ENCODE results near the gene TBL1XR1.

DNA sequence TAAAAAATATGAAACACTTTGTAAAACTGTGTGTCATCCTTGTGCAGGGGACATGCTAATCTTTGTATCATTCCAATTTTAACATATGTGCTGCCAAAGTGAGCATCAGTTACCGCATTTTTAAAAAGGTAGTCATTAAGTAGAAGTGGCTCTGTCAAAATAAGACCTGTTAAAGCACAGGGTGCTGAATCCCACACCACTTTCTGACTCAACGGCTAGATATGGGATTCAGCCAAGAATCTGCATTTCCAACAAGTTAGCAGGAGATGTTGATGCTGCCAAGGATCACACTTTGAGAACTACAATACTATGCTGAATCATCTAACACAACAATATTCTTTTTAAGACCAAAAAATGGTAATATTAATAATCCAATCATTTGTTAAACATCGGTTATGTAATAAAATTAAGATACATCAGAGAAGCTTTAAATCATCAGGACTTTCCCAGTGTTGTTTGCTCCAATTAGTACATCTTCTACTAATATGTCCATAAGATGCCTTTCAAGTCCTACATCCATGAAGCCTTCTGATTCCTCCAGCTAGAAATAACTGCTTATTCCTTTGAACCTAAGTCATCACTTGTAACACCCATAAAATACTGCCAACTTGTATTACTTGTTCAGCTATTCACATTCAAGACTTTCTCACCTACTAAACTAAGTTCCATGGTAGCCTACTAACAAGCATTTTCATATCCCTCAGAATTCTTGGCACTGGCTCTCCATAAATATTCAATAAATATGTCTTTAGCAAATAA lies 71.1 kb downstream of the TBL1XR1 start:
- TF ChIP-seq CEBPB (IDR thresholded peaks at IDR 0.05) = no peak
- TF ChIP-seq RAD21 (IDR thresholded peaks at IDR 0.05; ENCODE audit: low read depth) = no peak
- no peak for TF ChIP-seq TAF1 (IDR thresholded peaks at IDR 0.05; ENCODE audit: low read depth)
- no peak for TF ChIP-seq EGR1 (IDR thresholded peaks at IDR 0.05)
- TF ChIP-seq YY1 (IDR thresholded peaks at IDR 0.05; ENCODE audit: low read depth) = no peak
- no peak for TF ChIP-seq EP300 (IDR thresholded peaks at IDR 0.05; ENCODE audit: borderline replicate concordance)
- TF ChIP-seq NFIC (IDR thresholded peaks at IDR 0.05) = no peak
- TF ChIP-seq, protein P1, sequence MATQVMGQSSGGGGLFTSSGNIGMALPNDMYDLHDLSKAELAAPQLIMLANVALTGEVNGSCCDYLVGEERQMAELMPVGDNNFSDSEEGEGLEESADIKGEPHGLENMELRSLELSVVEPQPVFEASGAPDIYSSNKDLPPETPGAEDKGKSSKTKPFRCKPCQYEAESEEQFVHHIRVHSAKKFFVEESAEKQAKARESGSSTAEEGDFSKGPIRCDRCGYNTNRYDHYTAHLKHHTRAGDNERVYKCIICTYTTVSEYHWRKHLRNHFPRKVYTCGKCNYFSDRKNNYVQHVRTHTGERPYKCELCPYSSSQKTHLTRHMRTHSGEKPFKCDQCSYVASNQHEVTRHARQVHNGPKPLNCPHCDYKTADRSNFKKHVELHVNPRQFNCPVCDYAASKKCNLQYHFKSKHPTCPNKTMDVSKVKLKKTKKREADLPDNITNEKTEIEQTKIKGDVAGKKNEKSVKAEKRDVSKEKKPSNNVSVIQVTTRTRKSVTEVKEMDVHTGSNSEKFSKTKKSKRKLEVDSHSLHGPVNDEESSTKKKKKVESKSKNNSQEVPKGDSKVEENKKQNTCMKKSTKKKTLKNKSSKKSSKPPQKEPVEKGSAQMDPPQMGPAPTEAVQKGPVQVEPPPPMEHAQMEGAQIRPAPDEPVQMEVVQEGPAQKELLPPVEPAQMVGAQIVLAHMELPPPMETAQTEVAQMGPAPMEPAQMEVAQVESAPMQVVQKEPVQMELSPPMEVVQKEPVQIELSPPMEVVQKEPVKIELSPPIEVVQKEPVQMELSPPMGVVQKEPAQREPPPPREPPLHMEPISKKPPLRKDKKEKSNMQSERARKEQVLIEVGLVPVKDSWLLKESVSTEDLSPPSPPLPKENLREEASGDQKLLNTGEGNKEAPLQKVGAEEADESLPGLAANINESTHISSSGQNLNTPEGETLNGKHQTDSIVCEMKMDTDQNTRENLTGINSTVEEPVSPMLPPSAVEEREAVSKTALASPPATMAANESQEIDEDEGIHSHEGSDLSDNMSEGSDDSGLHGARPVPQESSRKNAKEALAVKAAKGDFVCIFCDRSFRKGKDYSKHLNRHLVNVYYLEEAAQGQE (IDR thresholded peaks at IDR 0.05; ENCODE audit: low read depth) = no peak
- TF ChIP-seq CREB1 (IDR thresholded peaks at IDR 0.05; ENCODE audit: low read depth) = no peak
- TF ChIP-seq TCF12 (IDR thresholded peaks at IDR 0.05; ENCODE audit: low read depth) = no peak
- no peak for TF ChIP-seq TEAD4 (IDR thresholded peaks at IDR 0.05)
- no peak for TF ChIP-seq FOXM1 (IDR thresholded peaks at IDR 0.05; ENCODE audit: borderline replicate concordance, low read depth)
- TF ChIP-seq, protein P2, sequence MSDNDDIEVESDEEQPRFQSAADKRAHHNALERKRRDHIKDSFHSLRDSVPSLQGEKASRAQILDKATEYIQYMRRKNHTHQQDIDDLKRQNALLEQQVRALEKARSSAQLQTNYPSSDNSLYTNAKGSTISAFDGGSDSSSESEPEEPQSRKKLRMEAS (IDR thresholded peaks at IDR 0.05) = no peak
- no peak for TF ChIP-seq ZBTB7A (IDR thresholded peaks at IDR 0.05; ENCODE audit: low read depth)

All from Ishikawa (cell line).